GM21528 (cell line): ENCODE data around the gene PRKCA.

Source experiments
- ATAC-seq: cut with Tn5 transposase; IDR thresholded peaks from one replicate; pipeline ENCODE4 v1.9.1; 2021; ENCODE audit warnings: mild to moderate bottlenecking, moderate library complexity; ENCODE audit not compliant: unreplicated experiment, low FRiP score

The PRKCA gene

DNA sequence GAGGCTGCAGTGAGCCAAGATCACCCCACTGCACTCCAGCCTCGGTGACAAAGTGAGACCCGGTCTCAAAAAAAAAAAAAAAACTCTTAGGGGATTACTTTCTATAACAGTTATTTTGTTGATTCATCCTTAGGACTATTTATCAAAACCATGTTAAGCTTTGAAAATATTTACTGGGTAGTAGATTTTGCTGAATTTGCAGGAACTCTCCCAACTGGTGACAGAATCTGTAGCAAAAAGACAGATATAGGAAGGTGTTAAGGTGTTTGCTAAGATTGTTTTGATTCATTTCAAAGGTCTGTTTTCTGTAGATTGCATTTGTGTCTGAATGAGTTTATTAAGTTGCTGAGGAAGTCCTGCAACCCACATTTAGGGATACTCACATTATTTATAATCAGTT lies 192.6 kb downstream of the PRKCA start:
- no peak for ATAC-seq

DNA sequence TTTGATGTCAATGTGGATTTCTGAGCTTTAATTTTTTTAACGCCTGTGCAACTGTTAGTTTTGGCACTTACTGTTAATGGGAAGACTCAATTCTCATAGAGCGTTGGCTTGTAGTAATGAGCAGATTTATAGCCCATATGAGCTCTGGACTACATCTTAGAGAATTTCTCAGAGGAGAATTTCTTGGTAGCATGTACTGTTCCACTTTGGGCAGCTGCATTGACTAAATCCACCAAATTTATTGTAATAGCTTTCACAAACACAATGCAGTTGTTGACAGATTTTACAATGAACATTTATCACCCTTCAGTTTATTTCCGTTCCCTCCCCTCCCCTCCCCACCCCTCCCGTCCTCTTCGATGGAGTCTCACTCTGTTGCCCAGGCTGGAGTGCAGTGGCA lies 193.9 kb downstream of the PRKCA start:
- ATAC-seq, result no peak

DNA sequence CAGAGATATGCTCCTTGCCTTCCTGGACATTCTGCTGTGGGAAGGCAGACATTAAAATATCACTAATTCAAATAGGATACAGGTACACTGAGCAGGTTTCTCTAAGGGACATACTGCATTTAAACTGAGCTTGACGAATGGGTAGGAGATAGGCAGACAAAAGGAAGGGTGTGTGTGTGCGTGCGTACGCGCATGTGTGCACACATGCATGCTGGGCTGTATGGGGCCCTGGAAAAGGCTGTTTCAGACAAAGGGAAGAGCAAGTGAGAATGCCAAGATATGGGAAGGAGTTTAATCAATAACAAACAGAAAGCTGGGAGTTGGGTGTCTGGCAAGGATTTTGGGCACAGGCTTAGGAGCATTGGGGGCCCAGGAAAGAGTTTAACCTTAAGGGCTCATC lies 196.2 kb downstream of the PRKCA start:
- ATAC-seq, result no peak

DNA sequence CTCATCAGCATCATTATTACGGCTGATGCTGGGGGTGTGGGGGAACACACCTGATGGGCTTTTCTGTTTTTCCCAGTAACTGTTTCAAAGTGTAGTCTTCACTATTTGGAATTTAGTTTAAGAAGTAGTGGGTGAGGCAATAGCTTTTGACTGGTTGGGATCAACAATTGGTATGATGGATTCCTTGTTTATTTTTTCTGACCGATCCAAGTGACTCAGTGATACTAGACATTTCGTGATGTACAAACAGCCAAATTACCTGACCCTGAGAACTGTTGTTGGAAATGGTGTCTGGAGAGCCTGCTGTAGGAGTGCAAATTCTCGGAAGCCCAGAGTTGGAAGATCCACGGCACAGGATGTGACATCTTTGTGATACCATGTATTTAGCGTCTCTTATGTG lies 204.2 kb downstream of the PRKCA start:
- no peak for ATAC-seq

DNA sequence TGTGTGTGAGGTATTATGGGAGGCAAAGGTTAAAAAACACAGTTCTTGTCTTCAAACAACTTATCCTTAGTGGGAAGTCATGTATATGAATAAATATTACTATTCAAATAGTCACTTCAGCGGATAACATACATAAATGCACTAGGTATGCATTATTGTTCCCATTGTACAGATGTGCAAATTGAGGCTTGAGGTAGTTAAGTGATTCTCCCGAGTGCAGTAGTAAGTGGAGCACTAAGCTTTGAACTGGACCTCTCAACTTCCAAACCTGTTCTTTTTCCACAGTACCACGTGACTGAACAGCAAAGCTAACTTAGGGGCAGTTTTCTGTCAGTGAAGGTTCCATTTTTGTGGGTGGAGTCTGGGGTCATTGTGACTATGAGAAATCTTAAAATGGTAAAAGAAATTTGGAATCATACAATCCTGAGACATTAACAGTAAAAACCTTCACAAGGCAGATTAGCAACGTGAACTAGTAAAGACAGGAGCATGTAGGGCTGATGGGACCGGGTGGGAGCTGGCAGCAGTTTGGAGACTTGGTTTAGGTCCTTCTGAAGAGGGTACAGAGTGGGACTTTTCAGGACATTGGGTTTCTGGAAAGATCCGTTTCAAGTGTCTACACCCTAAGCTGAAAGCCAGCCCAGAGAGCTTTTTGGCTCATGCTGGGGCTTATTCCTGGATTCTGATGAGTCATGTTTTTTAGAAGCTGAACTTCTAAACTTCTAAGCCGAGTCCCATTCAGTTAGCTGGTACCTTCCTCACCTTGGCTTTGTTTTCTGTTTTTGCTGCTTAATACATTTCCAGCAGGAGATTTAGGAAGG lies 204.9 kb downstream of the PRKCA start:
- no peak for ATAC-seq

DNA sequence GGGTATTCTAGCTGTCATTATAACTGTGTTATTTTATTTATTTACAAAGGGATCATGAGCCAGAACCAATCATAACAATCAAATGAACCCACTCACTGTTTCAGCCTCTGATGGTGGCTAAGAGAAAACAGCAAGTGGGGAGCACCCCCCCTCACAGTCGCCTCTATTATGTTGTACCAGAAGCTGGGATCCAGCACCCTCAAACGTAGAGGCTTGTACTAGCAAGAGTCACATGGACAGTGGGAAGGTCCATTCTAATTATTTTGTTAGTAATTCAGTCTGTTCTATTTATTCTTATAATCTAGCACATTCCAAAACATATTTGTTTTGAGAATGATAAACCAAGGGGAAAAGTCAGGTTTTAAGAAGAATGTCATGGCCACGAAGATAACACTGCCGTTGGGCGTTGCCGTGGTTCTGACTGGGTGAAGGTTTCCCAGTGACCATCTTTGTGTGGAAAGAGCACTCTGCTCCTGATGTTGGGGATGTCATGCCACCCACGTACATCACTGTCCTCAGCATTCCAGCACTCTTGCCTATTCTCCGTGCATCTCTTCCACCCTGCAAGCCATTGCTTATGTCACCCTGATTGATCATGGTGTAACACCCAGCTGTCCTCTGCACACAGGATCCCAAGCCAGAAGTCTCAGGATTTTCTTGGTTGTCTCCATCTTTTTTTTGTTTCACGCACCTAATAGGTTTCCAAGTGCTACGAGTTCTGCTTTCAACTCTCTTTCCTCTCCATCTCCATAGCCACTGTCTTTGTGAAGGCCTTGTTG lies 205.8 kb downstream of the PRKCA start:
- ATAC-seq, result no peak

DNA sequence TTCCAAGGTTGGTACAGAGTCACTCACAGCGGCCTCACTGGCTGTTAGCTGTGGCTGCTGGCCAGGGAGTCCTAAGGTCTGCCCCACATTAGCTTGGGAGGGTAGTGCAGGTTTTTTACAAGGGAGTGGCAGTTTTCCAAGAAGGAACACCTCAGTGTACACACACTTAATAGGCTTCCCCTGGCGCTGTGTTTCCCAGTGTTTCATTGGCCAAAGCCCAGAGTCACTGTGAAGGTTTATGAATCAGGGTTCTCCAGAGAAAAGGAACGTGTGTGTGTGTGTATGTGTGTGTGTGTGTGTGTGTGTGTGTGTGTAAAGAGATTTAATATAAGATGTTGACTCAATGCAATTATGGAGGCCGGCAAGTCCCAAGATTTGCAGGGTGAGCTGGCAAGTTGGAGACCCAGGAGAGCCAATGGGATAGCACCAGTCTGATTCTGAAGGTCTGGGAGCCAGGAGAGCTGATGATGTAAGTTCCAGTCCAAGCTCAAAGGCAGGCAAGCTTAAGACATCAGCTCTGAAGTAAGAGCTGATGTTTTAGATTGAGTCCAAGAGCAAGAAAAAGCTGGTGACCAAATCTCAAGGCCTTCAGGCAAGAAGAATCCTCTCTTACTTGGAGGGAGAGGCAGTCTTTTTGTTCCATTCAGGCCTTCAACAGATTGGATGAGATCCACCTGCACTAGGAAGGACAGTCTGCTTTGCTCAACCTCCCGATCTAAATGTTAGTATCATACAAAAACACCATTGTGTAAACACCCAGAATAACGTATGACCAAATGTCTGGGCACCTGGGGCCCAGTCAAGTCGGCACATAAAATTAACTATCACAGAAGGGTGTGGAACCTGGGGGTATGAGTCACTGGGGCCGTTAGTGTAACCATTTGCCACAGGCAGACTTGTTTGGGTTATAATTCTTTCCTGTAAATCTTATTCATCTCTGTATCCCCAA lies 206.8 kb downstream of the PRKCA start:
- ATAC-seq, result no peak

DNA sequence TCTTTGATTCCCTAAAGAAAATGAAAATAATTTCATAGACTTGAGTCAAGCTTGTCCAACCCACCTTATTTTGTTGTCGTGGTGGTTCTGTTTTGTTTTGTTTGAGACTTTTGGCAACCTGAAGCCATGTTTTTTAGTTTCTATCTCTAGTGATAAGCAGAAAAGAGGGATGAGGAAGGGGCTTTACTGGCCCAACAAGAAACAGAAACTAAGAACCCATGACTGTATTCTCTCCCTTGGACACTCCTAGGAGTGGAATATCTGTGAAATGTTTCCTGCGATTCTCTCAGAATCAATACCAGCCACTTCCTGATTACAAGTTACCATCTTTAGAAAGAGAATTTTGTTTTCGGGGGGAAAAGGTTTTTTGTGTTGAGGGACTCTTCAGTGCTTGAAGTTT lies 207.5 kb downstream of the PRKCA start:
- ATAC-seq, result no peak

DNA sequence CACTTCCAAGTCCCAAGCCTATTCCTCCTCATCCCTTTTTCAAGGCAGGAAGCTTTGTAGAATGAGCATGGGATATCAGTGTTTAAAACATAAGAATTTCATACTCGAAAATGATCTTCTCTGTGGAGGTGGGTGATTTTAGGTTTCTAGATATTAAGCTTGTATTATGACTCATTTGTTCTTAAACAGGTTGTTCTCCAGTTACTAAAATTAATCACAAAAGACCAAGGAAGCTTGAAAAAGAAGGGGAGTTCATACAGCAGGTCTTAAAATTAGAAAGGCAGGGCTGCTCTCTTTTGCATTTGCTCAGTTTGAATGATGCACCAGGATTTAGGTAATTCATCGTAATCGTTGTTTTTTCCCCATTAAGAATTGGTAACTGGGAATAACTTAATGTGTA lies 208.7 kb downstream of the PRKCA start:
- no peak for ATAC-seq

DNA sequence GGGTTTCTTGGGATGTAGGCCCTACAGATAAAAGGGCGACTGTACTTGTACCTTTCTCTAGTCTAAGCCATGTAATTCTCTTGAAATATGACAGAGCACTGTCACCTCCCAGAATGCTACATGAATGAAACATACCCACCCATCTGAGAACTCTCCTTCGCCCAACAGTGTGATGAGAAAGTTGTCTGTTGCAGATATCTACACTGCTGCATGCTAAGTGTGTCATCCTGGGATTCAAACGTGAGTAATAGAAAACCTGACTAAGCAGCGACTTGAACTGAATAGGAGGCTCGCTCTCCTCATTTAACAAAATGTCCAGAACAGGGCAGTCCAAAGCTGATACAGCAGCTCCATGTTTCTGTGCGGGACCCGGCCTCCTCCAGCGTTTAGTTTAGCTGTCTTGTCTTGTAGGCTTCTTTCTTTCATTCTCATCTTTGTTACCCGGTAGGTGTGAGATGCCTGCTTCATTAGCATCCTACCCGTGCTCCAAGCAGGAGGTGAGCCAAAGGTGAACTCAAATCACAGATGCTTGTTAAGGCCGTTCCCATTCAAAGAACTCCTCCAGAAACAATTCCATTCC lies 211.9 kb downstream of the PRKCA start:
- no peak for ATAC-seq

DNA sequence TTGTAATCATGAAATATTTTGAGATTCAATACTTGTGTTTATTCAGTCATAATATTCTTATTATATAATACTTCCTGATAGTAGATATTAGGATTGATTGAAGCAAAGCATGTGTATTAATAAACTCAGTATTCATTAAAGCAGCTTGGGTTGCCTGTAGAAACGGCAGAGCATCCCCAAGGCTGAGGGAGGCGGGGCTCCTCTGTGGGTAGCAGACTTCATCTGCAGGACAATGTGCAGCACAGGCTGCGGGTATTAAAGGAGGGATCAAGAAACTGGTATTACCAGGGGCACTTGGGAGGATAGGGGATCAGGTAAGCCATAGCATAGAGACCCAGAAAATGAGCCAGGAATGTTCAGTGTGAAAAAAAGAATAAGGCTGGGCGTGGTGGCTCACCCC lies 213.6 kb downstream of the PRKCA start:
- no peak for ATAC-seq

DNA sequence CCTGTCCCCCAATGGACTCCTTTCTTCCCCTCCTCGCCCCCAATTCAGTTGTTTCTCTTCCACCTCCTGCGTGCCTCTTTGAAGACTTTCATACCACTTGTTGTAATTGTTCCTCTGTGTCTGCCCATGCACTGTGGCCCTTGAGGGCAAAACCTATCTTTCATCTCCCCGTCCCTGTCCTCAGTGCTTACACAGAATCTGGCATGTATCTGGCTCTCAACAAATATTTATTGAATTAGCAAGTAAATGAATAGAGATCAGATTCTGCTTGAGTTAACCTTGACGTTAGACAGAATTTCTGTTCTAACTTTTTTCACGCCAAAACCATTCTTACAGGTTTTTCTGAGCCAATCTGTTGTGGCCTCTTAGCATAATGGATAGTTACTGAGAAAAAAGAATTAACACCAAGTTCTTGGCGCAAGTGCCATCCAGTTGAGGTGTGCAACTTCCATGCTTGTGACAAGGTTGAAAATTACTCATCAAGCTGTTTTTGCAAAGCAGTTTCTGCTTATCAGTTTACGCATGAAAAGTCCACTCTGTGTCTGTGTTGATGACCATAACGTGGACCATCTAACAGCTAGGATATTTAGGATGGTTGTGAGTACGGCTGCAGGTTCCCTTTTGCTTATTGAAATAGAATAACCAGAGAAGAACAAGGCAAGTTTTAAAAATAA lies 215.1 kb downstream of the PRKCA start:
- no peak for ATAC-seq

DNA sequence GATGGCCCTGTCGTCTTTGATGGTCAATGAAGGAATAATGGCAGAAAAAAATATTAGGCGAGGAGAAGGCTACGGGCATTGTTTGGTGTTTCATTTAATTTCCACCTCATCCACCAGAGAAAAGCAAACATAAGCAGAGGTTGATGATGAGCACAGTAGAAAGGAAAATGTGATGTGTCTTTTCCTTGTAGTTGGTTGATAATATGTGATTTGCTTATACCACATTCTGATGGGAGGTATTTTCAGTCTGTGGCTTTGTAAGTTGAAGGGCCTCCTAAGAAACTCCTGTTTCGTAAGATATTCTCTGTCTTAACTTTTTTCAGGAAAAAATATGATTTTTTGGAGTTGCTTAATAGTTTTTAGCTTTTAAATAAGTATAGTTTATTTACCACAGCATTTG lies 215.7 kb downstream of the PRKCA start:
- ATAC-seq, result no peak

DNA sequence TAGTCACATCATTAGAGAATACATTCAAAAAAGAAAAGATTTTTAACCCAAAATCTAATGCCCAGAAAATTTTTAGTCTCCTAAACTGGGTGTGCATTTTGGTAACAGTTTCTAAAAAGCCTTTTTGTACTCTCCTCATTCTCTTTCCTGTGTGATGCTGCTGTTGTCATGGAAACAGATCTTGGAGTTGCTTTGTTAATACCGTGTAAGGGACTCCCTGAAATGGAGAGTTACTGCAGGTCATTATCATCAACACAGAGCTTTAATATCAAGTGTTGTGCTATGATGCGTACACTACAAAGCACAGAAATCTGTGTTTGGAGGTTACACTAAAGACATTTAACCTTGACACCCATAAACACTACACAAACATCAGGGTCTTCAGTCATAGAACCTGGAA lies 216.3 kb downstream of the PRKCA start:
- no peak for ATAC-seq

DNA sequence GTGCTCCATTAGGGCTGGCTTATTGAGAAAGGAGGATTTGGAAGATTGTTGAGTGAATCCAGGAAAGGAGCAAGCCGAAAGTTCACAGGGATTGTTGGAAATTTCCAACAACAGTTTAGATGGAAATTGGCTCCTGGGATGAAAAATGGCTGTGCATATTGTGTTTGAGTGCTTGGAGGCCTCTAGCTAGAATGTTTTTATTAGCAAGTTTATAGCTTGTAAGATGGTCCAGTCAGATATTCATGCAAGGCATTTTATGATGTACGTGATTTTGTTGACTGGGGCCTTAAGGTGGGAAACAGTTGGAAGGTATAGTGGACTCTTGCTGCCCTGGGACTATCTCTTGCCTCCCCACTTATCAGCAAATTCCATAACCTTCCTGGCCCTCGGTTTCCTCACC lies 216.7 kb downstream of the PRKCA start:
- ATAC-seq, result no peak

DNA sequence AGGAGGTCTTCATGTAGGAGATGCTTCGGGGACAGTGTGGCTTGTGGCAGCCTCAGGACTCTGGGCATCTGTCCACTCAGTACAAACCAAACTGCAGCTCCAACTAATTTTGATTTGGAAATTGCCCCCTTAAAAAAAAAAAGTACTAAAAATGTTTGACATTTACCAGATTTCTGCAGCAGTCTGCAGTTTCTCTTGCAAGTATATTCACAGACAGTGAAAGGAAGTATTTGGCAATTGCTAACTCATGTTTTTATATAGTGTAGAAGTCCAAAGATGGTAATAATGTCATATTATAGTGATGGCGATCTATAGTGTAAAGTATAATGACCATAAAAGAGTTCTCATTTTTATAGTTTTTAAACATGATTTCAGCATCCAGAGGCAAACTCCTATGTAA lies 218.6 kb downstream of the PRKCA start:
- no peak for ATAC-seq

DNA sequence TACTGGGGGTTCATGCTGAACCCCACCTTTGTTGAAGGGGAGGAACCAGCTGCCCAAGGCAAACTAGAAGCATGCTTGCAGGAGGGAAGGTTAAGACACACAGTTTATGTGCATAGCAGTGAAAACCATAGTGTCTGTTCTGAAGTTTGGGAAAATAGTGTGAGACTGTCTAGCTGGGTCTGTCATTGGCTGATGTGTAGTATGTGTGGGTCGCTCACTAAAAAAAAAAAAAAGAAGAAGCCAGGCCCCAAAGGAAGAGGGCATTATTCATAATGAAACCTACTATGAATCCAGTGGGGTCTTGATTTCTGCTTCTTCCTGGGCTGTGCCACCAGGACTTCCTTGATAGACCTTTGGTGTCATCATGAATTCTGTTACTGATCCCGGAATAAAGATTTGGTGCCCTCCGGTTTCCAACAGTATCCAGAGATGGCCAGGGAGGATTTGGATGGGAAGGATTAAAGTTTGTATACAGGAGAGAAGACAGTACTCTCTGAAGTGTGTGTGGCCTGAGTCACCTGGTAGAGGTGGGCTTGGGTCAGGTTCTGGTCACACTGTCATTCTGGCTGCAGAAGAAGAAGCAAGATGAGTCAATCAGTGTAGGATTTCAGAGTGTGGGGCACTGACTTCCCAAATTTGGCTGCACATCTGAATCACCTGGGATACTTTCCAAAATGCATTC lies 220.3 kb downstream of the PRKCA start:
- ATAC-seq, result no peak

DNA sequence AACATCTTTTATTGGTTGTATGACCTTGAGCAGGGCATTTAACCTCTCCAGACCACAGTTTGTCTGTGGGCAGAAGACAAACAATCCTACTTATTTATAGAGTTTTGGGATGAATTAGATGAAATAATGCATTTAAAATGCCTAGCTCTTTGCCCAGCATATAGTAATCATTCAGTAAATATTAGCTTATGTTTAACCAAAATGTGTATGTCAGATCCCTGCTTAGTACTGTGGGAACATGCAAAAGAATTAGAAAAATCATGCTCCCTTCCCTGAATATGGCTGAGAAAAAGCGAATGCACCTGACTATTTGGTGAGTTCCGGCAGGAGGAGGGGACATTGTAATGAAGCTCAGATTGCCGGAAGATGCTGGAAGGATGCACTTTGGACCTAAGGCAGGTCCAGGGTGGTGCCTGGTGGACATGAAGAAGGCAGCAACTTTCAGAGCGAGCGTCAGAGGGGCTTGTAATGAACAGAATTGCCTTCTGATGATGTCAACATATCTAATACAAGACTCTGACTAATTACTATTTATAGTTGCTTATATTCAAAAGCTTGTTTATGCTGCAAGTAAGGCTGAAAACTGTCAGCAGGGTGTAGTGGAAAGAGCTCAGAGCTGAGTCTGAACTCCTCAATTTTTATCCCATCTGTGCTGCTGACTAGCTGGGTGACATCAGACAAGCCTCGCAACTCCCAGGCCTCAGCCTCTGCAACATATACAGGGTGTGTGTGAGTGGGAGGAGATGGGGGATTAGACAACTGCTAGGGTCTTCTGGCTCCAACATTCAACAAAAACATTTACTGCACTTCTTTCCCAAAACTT lies 221.2 kb downstream of the PRKCA start:
- no peak for ATAC-seq

DNA sequence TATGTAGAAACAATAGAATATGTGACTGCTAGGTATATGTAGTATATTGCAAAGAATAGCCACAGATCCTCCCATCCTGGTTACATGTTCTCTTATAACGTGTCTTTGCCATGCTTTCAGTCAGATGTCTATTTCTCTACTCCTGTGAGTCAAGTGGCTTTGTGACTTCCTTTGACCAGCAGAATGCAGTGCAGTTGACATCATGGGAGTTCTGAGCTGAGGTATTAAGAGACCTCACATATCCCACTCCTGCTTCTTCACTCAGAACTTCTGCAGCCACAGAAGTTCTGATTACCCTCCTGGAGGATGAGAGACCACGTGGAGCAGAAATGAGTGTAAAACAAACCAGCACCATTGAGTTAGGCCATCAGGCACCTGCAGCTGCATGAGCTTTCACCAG lies 222.5 kb downstream of the PRKCA start:
- ATAC-seq, result no peak
